ENCODE data around the gene CLCNKB. TPM values are rescaled to one million over a fixed set of nuclear protein-coding genes. Genes with fewer than 3 reads are reported as not detected.

The CLCNKB gene
- total RNA-seq, 1 experiment from 2014 or later: 1.1 TPM

DNA sequence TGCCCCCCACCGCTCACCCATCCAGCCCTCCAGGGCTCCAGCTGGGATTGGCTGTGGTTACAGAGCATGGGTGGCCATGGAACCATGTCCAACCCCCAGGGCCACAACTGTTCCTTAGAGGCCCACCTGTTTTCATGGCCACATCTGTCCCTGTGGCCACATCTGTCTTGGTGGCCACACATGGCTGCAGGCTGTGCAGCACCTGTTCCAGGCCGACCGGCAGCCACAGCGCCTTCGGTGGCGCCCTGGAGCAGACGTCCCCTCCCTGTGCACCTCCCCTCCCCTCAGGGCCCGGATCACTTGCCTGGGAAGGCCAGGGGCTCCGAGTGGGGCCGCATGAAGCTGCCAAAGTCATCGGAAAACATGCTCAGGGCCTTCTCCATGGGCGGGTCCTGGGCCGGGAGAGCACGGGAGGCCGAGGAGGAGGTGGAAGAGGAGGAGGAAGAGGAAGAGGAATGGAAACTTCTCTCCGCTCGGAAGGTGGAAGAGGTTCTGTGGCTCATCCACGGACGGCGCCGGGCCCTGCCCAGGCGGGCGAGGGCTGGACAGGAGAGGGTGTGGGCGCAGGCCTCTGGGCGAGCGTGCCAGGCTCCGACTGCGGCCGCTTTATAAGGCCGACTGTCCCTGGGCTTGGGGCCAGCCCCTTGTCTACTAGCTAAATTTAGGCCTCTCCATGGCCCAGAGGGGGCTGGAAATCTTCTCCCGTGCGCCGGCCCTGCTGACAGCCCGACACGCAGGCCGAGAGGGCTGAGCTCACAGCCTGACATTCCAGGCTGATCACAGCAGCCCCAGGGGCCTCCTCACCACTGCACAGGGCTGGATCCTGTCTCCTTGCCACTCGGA, 25.9 kb upstream of the CLCNKB start, which contains the start of gene HSPB7:
Gene HSPB7 (minus strand): TSS at position 583 of the 843 bp plus-strand sequence. CDS start 80 bp downstream, at position 503.
- H3K9me3 ChIP-seq (ENCODE audit: insufficient read depth, low read depth): no peaks in the 10 kb centered on the region
- H3K4me1 ChIP-seq (replicated peaks; ENCODE audit: insufficient read depth): no peaks in the 10 kb centered on the region
- no peaks in the 10 kb centered on the region for H3K36me3 ChIP-seq (ENCODE audit: low read depth)
- no peaks in the 10 kb centered on the region for H4K20me1 ChIP-seq (ENCODE audit: insufficient read depth)
- H3K27ac ChIP-seq: no peak within 1 kb of the TSS
- TF ChIP-seq, protein P1, sequence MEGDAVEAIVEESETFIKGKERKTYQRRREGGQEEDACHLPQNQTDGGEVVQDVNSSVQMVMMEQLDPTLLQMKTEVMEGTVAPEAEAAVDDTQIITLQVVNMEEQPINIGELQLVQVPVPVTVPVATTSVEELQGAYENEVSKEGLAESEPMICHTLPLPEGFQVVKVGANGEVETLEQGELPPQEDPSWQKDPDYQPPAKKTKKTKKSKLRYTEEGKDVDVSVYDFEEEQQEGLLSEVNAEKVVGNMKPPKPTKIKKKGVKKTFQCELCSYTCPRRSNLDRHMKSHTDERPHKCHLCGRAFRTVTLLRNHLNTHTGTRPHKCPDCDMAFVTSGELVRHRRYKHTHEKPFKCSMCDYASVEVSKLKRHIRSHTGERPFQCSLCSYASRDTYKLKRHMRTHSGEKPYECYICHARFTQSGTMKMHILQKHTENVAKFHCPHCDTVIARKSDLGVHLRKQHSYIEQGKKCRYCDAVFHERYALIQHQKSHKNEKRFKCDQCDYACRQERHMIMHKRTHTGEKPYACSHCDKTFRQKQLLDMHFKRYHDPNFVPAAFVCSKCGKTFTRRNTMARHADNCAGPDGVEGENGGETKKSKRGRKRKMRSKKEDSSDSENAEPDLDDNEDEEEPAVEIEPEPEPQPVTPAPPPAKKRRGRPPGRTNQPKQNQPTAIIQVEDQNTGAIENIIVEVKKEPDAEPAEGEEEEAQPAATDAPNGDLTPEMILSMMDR (conservative IDR thresholded peaks at IDR 0.05): no peak
- TF ChIP-seq EZH2 (IDR thresholded peaks at IDR 0.05; ENCODE audit: low read depth): no peak
- H2AFZ ChIP-seq: no peak within 1 kb of the TSS
- DNase-seq: no peak
- POLR2A ChIA-PET (ENCODE audit: unreplicated experiment): interaction anchor here (0.7 kb wide), 1 partner anchor 1433 kb away, joined by 10 read pairs; no protein-coding TSS in a partner anchor
- peaks cover 10% of the 10 kb centered on the region; the same call in 1 of the 2 replicates for H3F3A ChIP-seq (ENCODE audit: insufficient read depth, low read depth)
- H3K4me3 ChIP-seq: no peak within 1 kb of the TSS
- H3K27me3 ChIP-seq (ENCODE audit: insufficient read depth, low read depth): no peaks in the 10 kb centered on the region
- no peaks in the 10 kb centered on the region for H3K9me2 ChIP-seq (ENCODE audit: insufficient read depth)
- H3K4me2 ChIP-seq: no peak within 1 kb of the TSS
- BruUV-seq (replicated peaks): no TSS peak
- CTCF ChIA-PET: no interaction called here
- H3K79me2 ChIP-seq (ENCODE audit: low read depth): no peaks in the 10 kb centered on the region
- intact Hi-C loops (cut with micrococcal nuclease; ENCODE audit: unreplicated experiment): no loop called here

DNA sequence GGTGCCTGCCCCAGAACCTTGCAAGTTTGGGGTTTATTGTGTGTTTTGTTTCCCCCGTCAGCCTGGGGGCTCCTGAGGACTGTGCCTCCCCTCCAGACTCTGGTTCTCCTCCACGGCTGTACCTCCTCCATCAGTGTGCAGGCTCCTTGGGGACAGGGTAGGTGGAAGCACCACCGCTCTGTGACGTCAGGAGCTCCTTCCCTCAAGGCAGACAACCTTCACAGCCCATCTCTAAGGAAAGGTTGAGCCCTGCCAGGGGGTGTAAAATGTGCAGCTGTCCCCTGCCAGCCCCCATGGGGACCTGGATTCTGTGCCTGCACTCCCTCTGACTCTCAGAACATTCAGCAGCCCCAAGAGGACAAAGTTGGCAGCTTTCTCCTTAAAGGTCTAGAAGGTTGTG, 25.3 kb upstream of the CLCNKB start:
- CTCF ChIA-PET: interaction anchor here (0.6 kb wide), 2 partner anchors 21 to 171 kb away, joined by 3 to 12 read pairs; no protein-coding TSS in a partner anchor

More for the DNA sequence above, 25.3 kb upstream of the CLCNKB start:
- intact Hi-C loops (cut with micrococcal nuclease; ENCODE audit: unreplicated experiment): no loop called here
- Histone ChIP-seq H2AFZ (no peak overlapping the region), H3K4me3 (no peak overlapping the region), H3K79me2 (ENCODE audit: low read depth) (no peaks in the 10 kb centered on the region), H3K36me3 (ENCODE audit: low read depth) (no peaks in the 10 kb centered on the region), H3K27me3 (ENCODE audit: insufficient read depth, low read depth) (no peaks in the 10 kb centered on the region), H3K9me2 (ENCODE audit: insufficient read depth) (no peaks in the 10 kb centered on the region), H4K20me1 (ENCODE audit: insufficient read depth) (no peaks in the 10 kb centered on the region), H3F3A (ENCODE audit: insufficient read depth, low read depth) (peaks cover 10% of the 10 kb centered on the region; the same call in 1 of the 2 replicates), H3K27ac (no peak overlapping the region), H3K4me2 (no peak overlapping the region), H3K9me3 (ENCODE audit: insufficient read depth, low read depth) (no peaks in the 10 kb centered on the region), H3K4me1 (replicated peaks; ENCODE audit: insufficient read depth) (no peaks in the 10 kb centered on the region)
- POLR2A ChIA-PET (ENCODE audit: unreplicated experiment): no interaction called here
- DNase-seq: no peak
- TF ChIP-seq EZH2 (IDR thresholded peaks at IDR 0.05; ENCODE audit: low read depth): no peak
- TF ChIP-seq, protein P1 (conservative IDR thresholded peaks at IDR 0.05): no peak
- BruUV-seq (replicated peaks): no TSS peak

All from PC-9 (cell line).